Mesothelial cell of epicardium (in vitro differentiated cells): ENCODE results near the gene TANC1. TPM values are rescaled to one million over a fixed set of nuclear protein-coding genes. Genes with fewer than 3 reads are reported as not detected.
"Not testable (repeated sequence)": the region's sequence is repeated elsewhere in the genome, so short reads cannot be mapped to it uniquely, and the experiment has no call there.

Source experiments
- DNase-seq, 2 experiments: peaks; one replicate each; pipeline ENCODE4 v3.0.0; 2021; ENCODE audit warnings: low spot score in 2 of 2; ENCODE audit not compliant: unreplicated experiment in 2 of 2
- H3K27ac Mint-ChIP-seq: 2 replicates; pipeline ENCODE4 v1.8.0; 2021; ENCODE audit warnings: mixed read lengths
- H3K27me3 Mint-ChIP-seq: 2 replicates; pipeline ENCODE4 v1.8.0; 2021; ENCODE audit warnings: low read depth, mixed read lengths
- H3K36me3 Mint-ChIP-seq: 2 replicates; pipeline ENCODE4 v1.8.0; 2021; ENCODE audit warnings: mixed read lengths
- H3K4me1 Mint-ChIP-seq: 2 replicates; pipeline ENCODE4 v1.8.0; 2021; ENCODE audit warnings: mixed read lengths
- H3K4me3 Mint-ChIP-seq: 2 replicates; pipeline ENCODE4 v1.8.0; 2021; ENCODE audit warnings: mild to moderate bottlenecking, moderate library complexity, mixed read lengths
- H3K9me3 Mint-ChIP-seq: 2 replicates; pipeline ENCODE4 v1.8.0; 2021; ENCODE audit warnings: mixed read lengths
- total RNA-seq: library from RNA; stranded (reverse); gene quantifications from 3 replicates; pipeline ENCODE4 v1.2.1, GENCODE V29; 2021
- TF ChIP-seq, protein P1 (sequence below): fragments of 200-600 bp; sonication (generic); IDR thresholded peaks from one replicate; pipeline ENCODE4 v1.5.0; 2021; ENCODE audit warnings: antibody characterized with exemption; ENCODE audit not compliant: unreplicated experiment

Gene TANC1
- total RNA-seq, 1 donor from 2014 or later, result 138 TPM

DNA sequence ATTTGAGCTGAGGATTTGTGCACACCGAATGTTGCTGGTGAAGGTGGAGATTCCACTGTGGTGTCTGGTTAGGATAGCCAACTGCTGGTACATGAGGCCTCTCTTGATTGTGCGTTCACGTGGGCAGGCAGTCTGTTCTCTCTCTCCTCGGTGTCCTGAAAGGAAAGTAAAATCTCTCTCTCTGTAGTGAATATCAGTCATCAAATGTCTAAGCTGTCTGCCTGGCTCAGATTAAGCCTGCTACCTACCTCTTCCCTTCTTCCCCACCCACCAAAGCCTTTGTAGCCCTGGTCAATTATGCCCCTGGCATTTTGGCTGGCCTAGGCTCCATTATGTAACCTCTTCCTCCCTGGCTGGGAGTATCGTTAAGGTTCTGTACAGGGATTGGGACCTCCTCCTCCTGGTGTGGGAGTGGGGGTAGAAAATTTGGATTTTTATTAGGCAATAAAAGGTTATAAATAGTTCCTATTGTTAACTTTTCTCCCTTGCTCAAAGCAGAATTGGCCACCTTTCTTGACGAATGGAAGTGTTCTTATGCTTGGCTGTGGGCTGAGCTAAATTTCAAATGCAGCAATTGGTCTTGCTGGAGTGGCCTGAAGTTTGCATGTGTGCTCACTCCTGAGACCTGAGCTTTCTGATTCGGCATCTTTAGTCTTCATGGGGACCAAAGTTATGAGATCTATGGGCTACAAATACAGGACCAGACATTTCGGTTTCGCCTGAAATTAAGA lies 169.2 kb downstream of the TANC1 start:
- no peaks in the 10 kb centered on the region for H3K27me3 Mint-ChIP-seq
- no peaks in the 10 kb centered on the region for H3K9me3 Mint-ChIP-seq
- peaks cover 79% of the 10 kb centered on the region for H3K4me1 Mint-ChIP-seq
- H3K36me3 Mint-ChIP-seq, result peaks cover 3% of the 10 kb centered on the region
- DNase-seq, result no peak
- TF ChIP-seq, protein P1, sequence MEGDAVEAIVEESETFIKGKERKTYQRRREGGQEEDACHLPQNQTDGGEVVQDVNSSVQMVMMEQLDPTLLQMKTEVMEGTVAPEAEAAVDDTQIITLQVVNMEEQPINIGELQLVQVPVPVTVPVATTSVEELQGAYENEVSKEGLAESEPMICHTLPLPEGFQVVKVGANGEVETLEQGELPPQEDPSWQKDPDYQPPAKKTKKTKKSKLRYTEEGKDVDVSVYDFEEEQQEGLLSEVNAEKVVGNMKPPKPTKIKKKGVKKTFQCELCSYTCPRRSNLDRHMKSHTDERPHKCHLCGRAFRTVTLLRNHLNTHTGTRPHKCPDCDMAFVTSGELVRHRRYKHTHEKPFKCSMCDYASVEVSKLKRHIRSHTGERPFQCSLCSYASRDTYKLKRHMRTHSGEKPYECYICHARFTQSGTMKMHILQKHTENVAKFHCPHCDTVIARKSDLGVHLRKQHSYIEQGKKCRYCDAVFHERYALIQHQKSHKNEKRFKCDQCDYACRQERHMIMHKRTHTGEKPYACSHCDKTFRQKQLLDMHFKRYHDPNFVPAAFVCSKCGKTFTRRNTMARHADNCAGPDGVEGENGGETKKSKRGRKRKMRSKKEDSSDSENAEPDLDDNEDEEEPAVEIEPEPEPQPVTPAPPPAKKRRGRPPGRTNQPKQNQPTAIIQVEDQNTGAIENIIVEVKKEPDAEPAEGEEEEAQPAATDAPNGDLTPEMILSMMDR, result no peak
- H3K4me3 Mint-ChIP-seq, result no peak overlapping the region
- peak overlapping the region; percentile 90 for H3K27ac Mint-ChIP-seq

- Mint-ChIP-seq H3K4me1 (peaks cover 71% of the 10 kb centered on the region), H3K36me3 (peaks cover 6% of the 10 kb centered on the region), H3K27ac (peak overlapping the region; percentile 90), H3K4me3 (no peak overlapping the region), H3K9me3 (no peaks in the 10 kb centered on the region), H3K27me3 (no peaks in the 10 kb centered on the region)
- TF ChIP-seq, protein P1, result no peak
- DNase-seq, result no peak
Observed at GRCh38 chr2:159138642-159139182, 170.3 kb downstream of the TANC1 start.

- TF ChIP-seq, protein P1, result no peak
- Mint-ChIP-seq H3K4me1 (peaks cover 67% of the 10 kb centered on the region), H3K36me3 (peaks cover 9% of the 10 kb centered on the region), H3K9me3 (no peaks in the 10 kb centered on the region), H3K27ac (peak overlapping the region; percentile 90), H3K4me3 (no peak overlapping the region), H3K27me3 (no peaks in the 10 kb centered on the region)
- DNase-seq, result no peak
Observed at GRCh38 chr2:159139216-159139933, 170.9 kb downstream of the TANC1 start.

DNA sequence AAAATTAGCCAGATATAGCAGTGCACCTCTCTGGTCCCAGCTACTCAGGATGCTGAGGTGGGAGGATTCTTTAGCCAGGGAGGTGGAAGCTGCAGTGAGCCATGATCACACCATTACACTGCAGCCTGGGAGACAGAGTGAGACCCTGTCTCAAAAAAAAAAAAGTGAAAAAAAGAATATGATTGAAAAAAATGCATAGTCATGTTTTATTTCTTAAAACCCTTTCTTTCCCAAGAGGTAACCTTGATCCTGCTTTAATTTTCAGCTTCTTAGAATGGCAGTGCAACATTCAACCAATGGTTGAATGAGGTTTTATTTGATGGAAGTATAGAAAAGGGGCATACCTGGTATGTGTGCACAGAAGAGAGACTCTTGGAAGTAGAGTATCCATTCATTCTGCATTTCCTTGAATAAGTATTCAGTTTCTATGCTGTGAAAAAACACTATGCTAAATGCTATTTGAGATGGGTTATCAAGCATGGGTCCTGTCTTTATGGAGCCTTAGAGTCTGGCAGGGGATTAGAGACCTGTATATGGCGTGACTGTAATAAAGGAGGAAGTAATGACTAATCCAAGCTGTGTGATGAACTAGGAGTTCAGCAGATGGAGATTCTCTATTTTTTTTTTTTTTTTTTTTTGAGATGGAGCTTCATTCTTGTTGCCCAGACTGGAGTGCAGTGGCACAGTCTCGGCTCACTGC lies 171.8 kb downstream of the TANC1 start:
- Mint-ChIP-seq H3K27ac (peak overlapping the region; percentile 66), H3K36me3 (peaks cover 9% of the 10 kb centered on the region), H3K9me3 (no peaks in the 10 kb centered on the region), H3K4me1 (peaks cover 63% of the 10 kb centered on the region), H3K27me3 (no peaks in the 10 kb centered on the region), H3K4me3 (no peak overlapping the region)
- no peak for DNase-seq
- TF ChIP-seq, protein P1, result no peak

DNA sequence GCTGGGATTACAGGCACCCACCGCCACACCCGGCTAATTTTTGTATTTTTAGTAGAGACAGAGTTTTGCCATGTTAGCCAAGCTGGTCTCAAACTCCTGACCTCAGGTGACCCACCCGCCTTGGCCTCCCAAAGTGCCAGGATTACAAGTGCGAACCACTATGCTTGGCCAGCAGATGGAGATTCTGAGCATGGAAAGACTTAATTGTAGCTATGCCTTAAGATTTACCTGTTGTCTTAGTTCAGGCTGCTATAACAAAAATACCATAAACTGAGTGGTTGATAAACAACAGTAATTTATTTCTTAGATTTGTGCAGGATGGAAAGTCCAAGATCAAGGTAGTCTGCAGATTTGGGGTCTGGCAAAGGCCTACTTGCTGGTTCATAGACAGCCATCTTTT lies 172.4 kb downstream of the TANC1 start:
- H3K4me3 Mint-ChIP-seq, H3K36me3 Mint-ChIP-seq, H3K27ac Mint-ChIP-seq, H3K27me3 Mint-ChIP-seq, DNase-seq, H3K9me3 Mint-ChIP-seq: not testable (repeated sequence)
- H3K4me1 Mint-ChIP-seq, result peaks cover 58% of the 10 kb centered on the region
